Peyer's patch (tissue), 4 donors: ENCODE measurements around the gene FAF2. TPM values are rescaled to one million over a fixed set of nuclear protein-coding genes. Genes with fewer than 3 reads are reported as not detected.
A peak's percentile ranks its signal among the peaks of the same experiment; 100 is the strongest.

Experiments
- DNase-seq, 3 donors: peaks; one replicate each; pipeline ENCODE4 v3.0.0-alpha.2; 2017 to 2019
- H3K27ac ChIP-seq, 4 donors: fragments of 200-600 bp; sonication (generic); one replicate each; pipeline ENCODE4 v1.5.1; 2016 to 2019
- H3K27me3 ChIP-seq, 2 donors: fragments of 200-600 bp; sonication (generic); one replicate each; pipeline ENCODE4 v1.5.1; 2019
- H3K36me3 ChIP-seq, 3 donors: fragments of 200-600 bp; sonication (generic); one replicate each; pipeline ENCODE4 v1.5.1; 2016 to 2019
- H3K4me1 ChIP-seq, 4 donors: fragments of 200-600 bp; sonication (generic); one replicate each; pipeline ENCODE4 v1.5.1; 2016 to 2019
- H3K4me3 ChIP-seq, 4 donors: fragments of 200-600 bp; sonication (generic); 1 replicate in 3 of 4; 2 replicates in 1 of 4; pipeline ENCODE4 v1.5.1; 2016 to 2019; ENCODE audit warnings: mild to moderate bottlenecking in 1 of 4
- H3K9me3 ChIP-seq, 4 donors: fragments of 200-600 bp; sonication (generic); one replicate each; pipeline ENCODE4 v1.5.1; 2016 to 2019; ENCODE audit warnings: mild to moderate bottlenecking in 1 of 4
- POLR2A ChIP-seq, 2 donors: fragments of 450-650 bp; IDR thresholded peaks; one replicate each; pipeline ENCODE4 v1.5.1; 2017; ENCODE audit warnings: antibody characterized with exemption in 2 of 2, mild to moderate bottlenecking in 2 of 2, moderate library complexity in 2 of 2
- total RNA-seq, 4 donors: library from RNA; depleted of rRNA; stranded (reverse); fragments of >200 nt; gene quantifications; one replicate each; pipeline ENCODE4 v1.1.0, GENCODE V29; 2016
- TF ChIP-seq, protein P1 (sequence below), 6 experiments: fragments of 450-650 bp in 4 of 6; fragments of 200-600 bp in 2 of 6; sonication (generic) in 1 of 6; IDR thresholded peaks; one replicate each; pipeline ENCODE4 v1.5.1; 2017 to 2019; ENCODE audit warnings: antibody characterized with exemption in 6 of 6, mild to moderate bottlenecking in 3 of 6, moderate library complexity in 1 of 6

The FAF2 gene
- total RNA-seq, 4 donors from 2014 or later = 18.2 to 41.5 (median 32.4) TPM

DNA sequence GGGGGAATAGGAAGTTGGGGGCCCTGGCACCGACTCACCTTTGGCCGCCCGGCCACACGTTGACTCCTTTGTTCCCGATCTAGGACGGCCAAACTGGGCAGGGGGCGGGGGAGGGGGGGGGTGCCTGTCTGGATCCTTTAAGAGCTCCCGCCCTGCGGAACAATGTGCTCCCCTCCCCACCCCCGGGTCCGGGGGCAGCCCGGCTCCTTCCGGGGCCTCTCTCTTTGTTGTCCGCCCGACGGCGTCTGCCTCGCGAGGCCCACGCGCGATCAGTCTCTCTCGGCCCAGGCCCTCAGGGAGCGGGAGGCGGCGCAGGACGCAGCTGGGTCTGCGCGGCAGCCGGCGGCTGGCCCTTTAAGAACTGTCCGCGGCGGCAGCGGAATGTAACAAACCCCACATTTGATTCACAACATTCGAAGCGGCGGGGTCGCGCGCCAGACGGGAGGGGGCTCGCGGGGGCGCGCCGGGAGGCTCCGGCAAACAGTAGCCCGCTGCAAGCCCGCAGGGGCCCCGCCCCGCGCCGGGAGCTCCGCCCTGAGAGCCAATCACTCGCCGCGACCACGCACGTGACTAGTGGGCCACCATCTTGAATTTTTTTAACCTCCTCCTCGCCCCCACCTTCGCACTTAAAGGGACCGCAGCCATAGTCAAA, 88.8 kb downstream of the FAF2 start, which contains the start of gene RNF44:
TSS of gene RNF44 (minus strand) at position 501 of the 652 bp plus-strand sequence. CDS start 4,930 bp downstream, outside the sequence.
- peak; percentile 97 to 99 (median 98) for DNase-seq
- peak within 1 kb of the TSS; percentile 94 to 100 (median 97) for H3K27ac ChIP-seq
- peak within 1 kb of the TSS; percentile 61 to 90 (median 80) for H3K4me3 ChIP-seq
- H3K9me3 ChIP-seq = no peaks in the 10 kb centered on the region
- TF ChIP-seq, protein P1, sequence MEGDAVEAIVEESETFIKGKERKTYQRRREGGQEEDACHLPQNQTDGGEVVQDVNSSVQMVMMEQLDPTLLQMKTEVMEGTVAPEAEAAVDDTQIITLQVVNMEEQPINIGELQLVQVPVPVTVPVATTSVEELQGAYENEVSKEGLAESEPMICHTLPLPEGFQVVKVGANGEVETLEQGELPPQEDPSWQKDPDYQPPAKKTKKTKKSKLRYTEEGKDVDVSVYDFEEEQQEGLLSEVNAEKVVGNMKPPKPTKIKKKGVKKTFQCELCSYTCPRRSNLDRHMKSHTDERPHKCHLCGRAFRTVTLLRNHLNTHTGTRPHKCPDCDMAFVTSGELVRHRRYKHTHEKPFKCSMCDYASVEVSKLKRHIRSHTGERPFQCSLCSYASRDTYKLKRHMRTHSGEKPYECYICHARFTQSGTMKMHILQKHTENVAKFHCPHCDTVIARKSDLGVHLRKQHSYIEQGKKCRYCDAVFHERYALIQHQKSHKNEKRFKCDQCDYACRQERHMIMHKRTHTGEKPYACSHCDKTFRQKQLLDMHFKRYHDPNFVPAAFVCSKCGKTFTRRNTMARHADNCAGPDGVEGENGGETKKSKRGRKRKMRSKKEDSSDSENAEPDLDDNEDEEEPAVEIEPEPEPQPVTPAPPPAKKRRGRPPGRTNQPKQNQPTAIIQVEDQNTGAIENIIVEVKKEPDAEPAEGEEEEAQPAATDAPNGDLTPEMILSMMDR (IDR thresholded peaks at IDR 0.05) = peak in 1 of 6 experiments; percentile 6
- TF ChIP-seq POLR2A (IDR thresholded peaks at IDR 0.05) = peak; percentile 66 to 77
- H3K36me3 ChIP-seq = peaks cover 0 to 3% (median 0%) of the 10 kb centered on the region in 3 donors
- H3K27me3 ChIP-seq = no peaks in the 10 kb centered on the region
- peaks cover 19 to 45% (median 39%) of the 10 kb centered on the region in 4 donors for H3K4me1 ChIP-seq

DNA sequence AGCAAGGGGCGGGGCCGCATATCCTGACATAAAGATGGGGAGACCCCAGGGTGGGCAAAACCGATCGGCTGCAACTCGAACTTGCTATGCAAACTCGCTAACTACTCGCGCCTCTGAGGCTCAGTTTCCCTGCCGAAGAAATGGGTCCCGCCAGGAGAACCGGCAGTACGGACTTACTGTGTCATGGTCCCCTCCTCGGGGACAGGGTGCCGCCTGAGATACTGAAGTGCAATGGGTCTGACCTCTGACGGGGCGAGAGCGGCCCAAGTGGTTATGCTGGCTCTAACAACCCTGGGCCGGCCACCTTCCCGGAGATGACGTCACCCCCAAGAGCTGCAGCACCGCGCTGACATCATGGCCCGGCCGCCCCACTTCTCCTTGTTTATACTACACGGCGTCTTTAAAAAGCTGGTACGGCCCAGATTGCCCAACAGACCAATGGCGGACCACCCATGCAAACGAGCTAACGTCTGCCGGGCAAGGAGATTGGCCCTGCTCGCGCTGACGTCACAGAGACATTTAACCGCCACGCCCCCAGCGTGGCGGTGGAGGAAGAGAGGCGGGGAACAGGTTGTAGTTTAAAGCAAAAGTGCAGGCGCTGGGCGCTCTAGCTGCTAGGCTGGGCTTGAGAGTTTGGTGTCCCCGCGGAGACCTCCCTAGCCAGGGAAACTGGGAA, 89.5 kb downstream of the FAF2 start:
- DNase-seq = peak; percentile 97 to 100 (median 99)
- Histone ChIP-seq H3K4me3 (peak overlapping the region; percentile 61 to 90 (median 80)), H3K27ac (peak overlapping the region; percentile 94 to 100 (median 97)), H3K9me3 (no peaks in the 10 kb centered on the region), H3K27me3 (no peaks in the 10 kb centered on the region), H3K36me3 (no peaks in the 10 kb centered on the region), H3K4me1 (peaks cover 19 to 43% (median 37%) of the 10 kb centered on the region in 4 donors)
- peak in 1 of 2 donors; percentile 94 for TF ChIP-seq POLR2A (IDR thresholded peaks at IDR 0.05)
- TF ChIP-seq, protein P1 (IDR thresholded peaks at IDR 0.05) = no peak

DNA sequence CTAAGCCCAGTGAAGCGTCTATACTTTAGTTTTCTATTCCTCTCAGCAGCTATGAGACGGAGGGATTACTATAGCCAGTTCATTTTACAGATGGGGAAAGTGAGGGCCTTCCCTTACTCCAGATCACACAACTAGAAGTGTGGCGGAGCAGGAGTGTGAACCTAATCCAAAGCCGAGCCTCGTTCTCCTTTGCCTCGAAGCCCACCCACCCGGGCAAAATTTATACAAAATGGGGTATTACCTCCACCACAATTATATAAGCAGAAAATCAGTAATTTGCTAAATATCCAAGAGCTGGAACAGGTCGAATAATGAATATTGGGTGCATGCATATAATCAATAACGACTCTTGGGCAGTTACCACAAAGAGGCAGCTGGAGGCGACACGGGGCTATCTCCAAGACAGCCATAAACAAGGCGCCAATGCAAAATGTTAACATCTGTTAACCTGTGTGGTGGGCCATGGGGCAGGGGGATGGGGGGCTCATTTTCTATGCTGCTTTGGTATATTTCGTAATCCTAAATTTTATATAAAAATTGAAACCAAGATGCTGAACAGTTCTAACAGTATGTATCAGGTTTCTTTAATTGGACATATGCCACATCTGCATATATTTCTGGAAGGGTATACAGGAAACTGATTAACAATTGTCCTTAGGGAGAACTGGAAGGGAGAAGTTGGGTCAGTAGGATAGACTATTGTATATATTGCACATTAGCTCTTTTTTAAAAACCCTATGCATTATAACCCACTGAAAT, 90.2 kb downstream of the FAF2 start:
- no peaks in the 10 kb centered on the region for H3K36me3 ChIP-seq
- no peak for TF ChIP-seq POLR2A (IDR thresholded peaks at IDR 0.05)
- TF ChIP-seq, protein P1 (IDR thresholded peaks at IDR 0.05) = no peak
- peak in 1 of 3 donors; percentile 34 for DNase-seq
- no peaks in the 10 kb centered on the region for H3K9me3 ChIP-seq
- H3K27me3 ChIP-seq = no peaks in the 10 kb centered on the region
- H3K4me3 ChIP-seq = peak overlapping the region; percentile 61 to 90 (median 80)
- peaks cover 18 to 35% (median 30%) of the 10 kb centered on the region in 4 donors for H3K4me1 ChIP-seq
- peak overlapping the region; percentile 94 to 100 (median 97) for H3K27ac ChIP-seq

DNA sequence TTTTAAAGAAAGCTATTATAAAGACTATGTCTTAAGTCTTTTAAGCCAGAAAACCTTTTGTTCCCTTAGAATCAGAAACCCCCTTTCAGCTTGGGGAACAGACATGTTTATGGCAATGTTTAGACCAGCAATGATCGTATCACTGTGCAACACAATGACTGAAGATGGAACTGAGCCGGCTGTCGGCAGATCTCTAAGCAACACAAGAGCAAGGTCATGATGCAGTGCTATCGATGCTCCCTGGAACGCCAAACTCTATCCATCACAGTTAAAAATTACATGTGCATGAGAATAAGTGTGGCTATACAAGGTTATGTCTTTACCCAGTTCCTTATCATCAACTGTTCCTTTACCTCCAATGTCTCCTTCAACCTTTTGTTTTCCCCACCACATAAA, 90.8 kb downstream of the FAF2 start:
- Histone ChIP-seq H3K27ac (no peak overlapping the region), H3K36me3 (no peaks in the 10 kb centered on the region), H3K9me3 (no peaks in the 10 kb centered on the region), H3K27me3 (no peaks in the 10 kb centered on the region), H3K4me3 (no peak overlapping the region), H3K4me1 (peaks cover 12 to 30% (median 26%) of the 10 kb centered on the region in 4 donors)
- no peak for DNase-seq
- TF ChIP-seq POLR2A (IDR thresholded peaks at IDR 0.05) = no peak
- TF ChIP-seq, protein P1 (IDR thresholded peaks at IDR 0.05) = no peak

DNA sequence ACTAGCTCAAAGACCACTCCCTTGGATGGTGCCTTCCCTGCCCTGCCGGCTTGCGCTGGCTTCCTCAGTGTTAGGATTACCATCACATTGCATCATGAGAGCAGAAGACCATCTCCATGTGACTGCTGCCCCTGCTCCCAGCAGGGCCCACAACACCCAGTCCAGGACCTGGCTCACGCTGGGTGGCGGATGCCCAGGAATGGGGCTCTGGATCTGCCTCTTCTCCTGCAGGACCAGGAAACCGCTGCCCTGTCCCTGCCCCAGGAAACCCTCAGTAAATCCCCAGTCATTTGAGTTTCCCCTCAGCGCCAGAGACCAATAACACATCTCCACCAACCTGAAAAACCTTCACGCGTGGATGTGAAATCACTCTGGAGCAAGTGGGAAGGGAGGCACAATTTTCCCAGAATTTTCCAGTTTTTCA, 92.3 kb downstream of the FAF2 start:
- Histone ChIP-seq H3K4me1 (peaks cover 0 to 19% (median 13%) of the 10 kb centered on the region in 4 donors), H3K27me3 (no peaks in the 10 kb centered on the region)
- TF ChIP-seq POLR2A (IDR thresholded peaks at IDR 0.05) = no peak
- TF ChIP-seq, protein P1 (IDR thresholded peaks at IDR 0.05) = no peak

More for the DNA sequence above, 92.3 kb downstream of the FAF2 start:
- DNase-seq = no peak
- Histone ChIP-seq H3K4me3 (no peak overlapping the region), H3K27ac (peak overlapping the region in 2 of 4 donors; percentile 91 to 97), H3K9me3 (no peaks in the 10 kb centered on the region), H3K36me3 (no peaks in the 10 kb centered on the region)
